Activated T-cell treated with anti-CD3 and anti-CD28 coated beads, Interleukin-2, amount 50 U/mL, for 1 hour (primary cell): ENCODE measurements around the gene ATL3.
"Not testable (repeated sequence)": the region's sequence is repeated elsewhere in the genome, so short reads cannot be mapped to it uniquely, and the experiment has no call there.

Experiments used
- DNase-seq: peaks from one replicate; pipeline ENCODE4 v3.0.0-alpha.2; 2020

Gene ATL3

GRCh38 chr11:63616953-63617352 lies 54.2 kb downstream of the ATL3 start:
- no peak for DNase-seq

GRCh38 chr11:63614136-63614671 lies 57.0 kb downstream of the ATL3 start, which contains the start of gene PLAAT3:
Gene PLAAT3 (minus strand): TSS chr11:63614433. CDS start chr11:63614014, 419 bp downstream.
- DNase-seq = peak; percentile 44

GRCh38 chr11:63613517-63614135 lies 57.5 kb downstream of the ATL3 start:
- peak; percentile 22 for DNase-seq

GRCh38 chr11:63612181-63612580 lies 59.0 kb downstream of the ATL3 start:
- no peak for DNase-seq

GRCh38 chr11:63611395-63611747 lies 59.8 kb downstream of the ATL3 start:
- no peak for DNase-seq

- DNase-seq = no peak
Observed at GRCh38 chr11:63610604-63611394, 60.4 kb downstream of the ATL3 start.

GRCh38 chr11:63609971-63610580 lies 61.1 kb downstream of the ATL3 start:
- no peak for DNase-seq

GRCh38 chr11:63609536-63609935 lies 61.6 kb downstream of the ATL3 start:
- DNase-seq = no peak

- no peak for DNase-seq
Observed at GRCh38 chr11:63608353-63609345, 62.5 kb downstream of the ATL3 start.

GRCh38 chr11:63603180-63603518 lies 68.0 kb downstream of the ATL3 start:
- DNase-seq = no peak

- not testable (repeated sequence) for DNase-seq
Observed at GRCh38 chr11:63602290-63603179, 68.6 kb downstream of the ATL3 start.

GRCh38 chr11:63599211-63600122 lies 71.7 kb downstream of the ATL3 start:
- no peak for DNase-seq

GRCh38 chr11:63598556-63598955 lies 72.6 kb downstream of the ATL3 start:
- no peak for DNase-seq

GRCh38 chr11:63595296-63595695 lies 75.9 kb downstream of the ATL3 start:
- no peak for DNase-seq

GRCh38 chr11:63592975-63593395 lies 78.2 kb downstream of the ATL3 start:
- no peak for DNase-seq

GRCh38 chr11:63590024-63590788 lies 81.0 kb downstream of the ATL3 start:
- DNase-seq = no peak

GRCh38 chr11:63589000-63589399 lies 82.2 kb downstream of the ATL3 start:
- DNase-seq = no peak

- DNase-seq = no peak
Observed at GRCh38 chr11:63586451-63587166, 84.6 kb downstream of the ATL3 start.

GRCh38 chr11:63583357-63583677 lies 87.9 kb downstream of the ATL3 start:
- no peak for DNase-seq
